Small intestine (tissue), 7 donors: Measurements from ENCODE around the gene KIR2DL1. TPM values are rescaled to one million over a fixed set of nuclear protein-coding genes. Genes with fewer than 3 reads are reported as not detected.
"Not testable (repeated sequence)": the region's sequence is repeated elsewhere in the genome, so short reads cannot be mapped to it uniquely, and the experiment has no call there.

ENCODE experiments used
- DNase-seq, 2 donors: peaks; one replicate each; pipeline versions ENCODE4 v3.0.0 to v3.0.0-alpha.2; 2013
- FAIRE-seq: peaks from 2 replicates; lab custom pipeline; 2012; peaks lifted over from hg19 to GRCh38; lab: Jason Lieb, UNC
- H3K27ac ChIP-seq, 3 donors: one replicate each; pipeline ENCODE4 v1.5.1; 2013; ENCODE audit warnings: low read length in 2 of 3, mild to moderate bottlenecking in 2 of 3, control low read depth in 1 of 3, inconsistent platforms in 1 of 3, low read depth in 1 of 3, moderate library complexity in 1 of 3
- H3K27me3 ChIP-seq, 3 donors: one replicate each; pipeline ENCODE4 v1.6.1; 2013; ENCODE audit warnings: low read length in 3 of 3, inconsistent platforms in 1 of 3; ENCODE audit not compliant: control insufficient read depth in 3 of 3, insufficient read depth in 3 of 3
- H3K36me3 ChIP-seq, 3 donors: one replicate each; pipeline ENCODE4 v1.6.1; 2013; ENCODE audit warnings: low read length in 3 of 3, inconsistent platforms in 1 of 3, low read depth in 1 of 3, mild to moderate bottlenecking in 1 of 3, moderate library complexity in 1 of 3; ENCODE audit not compliant: control insufficient read depth in 3 of 3, insufficient read depth in 2 of 3
- H3K4me1 ChIP-seq, 3 donors: one replicate each; pipeline ENCODE4 v1.6.1; 2013; ENCODE audit warnings: low read length in 2 of 3, inconsistent platforms in 1 of 3, low read depth in 1 of 3, mild to moderate bottlenecking in 1 of 3, moderate library complexity in 1 of 3; ENCODE audit not compliant: control insufficient read depth in 3 of 3, insufficient read depth in 2 of 3
- H3K4me3 ChIP-seq, 3 donors: one replicate each; pipeline ENCODE4 v1.5.1; 2013; ENCODE audit warnings: low read length in 3 of 3, control low read depth in 1 of 3, inconsistent platforms in 1 of 3, low read depth in 1 of 3, mild to moderate bottlenecking in 1 of 3, moderate library complexity in 1 of 3
- H3K9me3 ChIP-seq, 2 donors: one replicate each; pipeline ENCODE4 v1.6.1; 2013; ENCODE audit warnings: low read depth in 1 of 2, low read length in 1 of 2; ENCODE audit not compliant: control insufficient read depth in 2 of 2, insufficient read depth in 1 of 2
- WGBS, 3 donors: extraction: QIAGEN DNeasy Blood & Tissue Kit; methylation state at CpG; one replicate each; pipeline ENCODE4 v1.1.7; 2013; 5-methylcytosine and 5-hydroxymethylcytosine counted together
- polyA plus RNA-seq, 4 donors: library from polyadenylated mRNA; stranded (reverse) in 3 of 4; unstranded in 1 of 4; fragments of 200-250 nt in 3 of 4; fragments of 120-200 nt in 1 of 4; gene quantifications; one replicate each; pipeline versions ENCODE4 v1.2.1 to v1.2.3, GENCODE V29; 2013
- donor health status: healthy with polysubstance abuse.
- donor health status: control.
- donor health status: control.
- donor health status: Bipolar disorder and iron deficiency.
- donor health status: healthy.

The KIR2DL1 gene
- polyA plus RNA-seq, 4 donors: 0.04 to 0.07 TPM; not detected in 2

DNA sequence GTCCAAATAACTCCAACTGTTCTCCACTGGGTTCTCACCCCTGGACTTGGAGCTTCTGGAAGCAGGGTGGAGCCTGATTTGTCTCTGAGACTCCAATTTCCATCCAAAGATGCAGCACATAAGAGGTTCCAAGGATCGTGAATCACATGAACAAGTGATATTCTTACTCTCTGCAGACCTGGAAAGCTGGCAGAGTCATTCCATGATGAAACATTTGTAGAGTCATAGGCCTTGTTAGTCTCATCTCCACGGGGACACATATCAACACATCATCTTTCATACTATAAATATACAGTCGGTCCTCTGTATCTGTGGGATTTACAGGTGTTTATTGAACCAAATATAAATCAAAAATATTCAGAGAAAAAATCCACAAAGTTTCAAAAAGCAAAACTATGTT lies 45.0 kb downstream of the KIR2DL1 start:
- not testable (repeated sequence) for H3K27me3 ChIP-seq, H3K4me3 ChIP-seq, FAIRE-seq, DNase-seq, H3K27ac ChIP-seq, H3K4me1 ChIP-seq, H3K36me3 ChIP-seq
- 60 to 70% (median 63%) methylated on average over 3 of the region's 3 CpGs for WGBS, 3 donors
- peaks cover 0 to 17% of the 10 kb centered on the region in 2 donors for H3K9me3 ChIP-seq

DNA sequence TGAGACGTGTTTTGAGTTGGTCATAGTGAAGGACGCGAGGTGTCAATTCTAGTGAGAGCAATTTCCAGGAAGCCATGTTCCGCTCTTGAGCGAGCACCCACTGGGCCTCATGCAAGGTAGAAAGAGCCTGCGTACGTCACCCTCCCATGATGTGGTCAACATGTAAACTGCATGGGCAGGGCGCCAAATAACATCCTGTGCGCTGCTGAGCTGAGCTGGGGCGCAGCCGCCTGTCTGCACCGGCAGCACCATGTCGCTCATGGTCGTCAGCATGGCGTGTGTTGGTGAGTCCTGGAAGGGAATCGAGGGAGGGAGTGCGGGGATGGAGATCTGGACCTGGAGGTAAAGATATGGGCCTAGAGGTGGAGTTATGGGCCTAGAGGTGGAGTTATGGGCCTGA lies 46.7 kb downstream of the KIR2DL1 start, which contains the start of gene KIR3DL1:
Gene KIR3DL1 (plus strand): TSS at position 218 of the 400 bp plus-strand sequence.
- H3K9me3 ChIP-seq: peaks cover 0 to 15% of the 10 kb centered on the region in 2 donors
- not testable (repeated sequence) for H3K36me3 ChIP-seq, H3K27me3 ChIP-seq, H3K4me3 ChIP-seq, FAIRE-seq, DNase-seq, H3K27ac ChIP-seq, H3K4me1 ChIP-seq
- WGBS, 3 donors: 87 to 94% (median 87%) methylated on average over 15 to 17 of the region's 17 CpGs

DNA sequence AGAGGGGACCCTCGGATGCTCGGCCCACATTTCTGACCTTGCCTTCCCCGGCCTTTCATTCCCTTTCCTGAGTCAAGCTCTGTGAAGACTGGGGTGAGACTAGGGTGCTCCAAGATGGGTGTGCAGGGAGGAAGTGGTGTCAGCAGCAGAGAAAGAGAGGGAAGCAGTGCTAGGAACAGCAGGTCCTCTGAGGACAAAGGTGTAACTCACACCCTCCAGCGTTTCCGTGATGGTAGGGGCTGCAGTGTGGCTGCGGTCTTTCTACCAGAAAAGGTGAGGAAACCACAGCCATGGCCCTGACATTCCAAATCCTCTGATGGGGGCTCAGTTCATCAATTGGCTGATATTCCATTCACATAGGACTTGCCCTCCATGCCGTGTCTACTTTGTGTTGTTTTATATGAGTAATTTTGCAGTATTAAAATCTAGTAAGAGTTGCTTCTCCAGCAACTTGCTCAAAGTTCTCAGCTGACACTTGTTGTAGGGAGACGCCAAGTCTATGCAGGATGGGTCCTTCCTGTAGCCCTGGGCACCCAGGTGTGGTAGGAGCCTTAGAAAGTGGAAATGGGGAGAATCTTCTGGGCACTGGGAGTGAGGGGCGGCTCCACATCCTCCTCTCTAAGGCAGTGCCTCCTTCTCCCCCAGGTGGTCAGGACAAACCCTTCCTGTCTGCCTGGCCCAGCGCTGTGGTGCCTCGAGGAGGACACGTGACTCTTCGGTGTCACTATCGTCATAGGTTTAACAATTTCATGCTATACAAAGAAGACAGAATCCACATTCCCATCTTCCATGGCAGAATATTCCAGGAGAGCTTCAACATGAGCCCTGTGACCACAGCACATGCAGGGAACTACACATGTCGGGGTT lies 48.3 kb downstream of the KIR2DL1 start:
- H3K9me3 ChIP-seq: peaks cover 0 to 8% of the 10 kb centered on the region in 2 donors
- DNase-seq (no peak), FAIRE-seq (no peak)
- peaks cover 0 to 3% (median 0%) of the 10 kb centered on the region in 3 donors for H3K27me3 ChIP-seq
- no peaks in the 10 kb centered on the region for H3K36me3 ChIP-seq
- WGBS, 3 donors: 77 to 82% (median 82%) methylated on average over 15 of the region's 15 CpGs
- H3K4me1 ChIP-seq: no peaks in the 10 kb centered on the region
- no peak overlapping the region for H3K27ac ChIP-seq
- no peak overlapping the region for H3K4me3 ChIP-seq

- H3K4me1 ChIP-seq, H3K9me3 ChIP-seq, H3K27me3 ChIP-seq, H3K36me3 ChIP-seq, H3K4me3 ChIP-seq, H3K27ac ChIP-seq, DNase-seq, FAIRE-seq: not testable (repeated sequence)
- 56 to 81% (median 71%) methylated on average over 4 of the region's 4 CpGs for whole genome bisulfite sequencing, 3 donors
Observed at GRCh38 chr19:54824416-54824815, 54.8 kb downstream of the KIR2DL1 start.

- not testable (repeated sequence) for H3K27ac ChIP-seq, H3K36me3 ChIP-seq, DNase-seq, H3K4me3 ChIP-seq, H3K9me3 ChIP-seq, FAIRE-seq, H3K4me1 ChIP-seq, H3K27me3 ChIP-seq
- 63 to 74% (median 65%) methylated on average over 7 of the region's 7 CpGs for WGBS, 3 donors
Observed at GRCh38 chr19:54825326-54825725, 55.7 kb downstream of the KIR2DL1 start.

DNA sequence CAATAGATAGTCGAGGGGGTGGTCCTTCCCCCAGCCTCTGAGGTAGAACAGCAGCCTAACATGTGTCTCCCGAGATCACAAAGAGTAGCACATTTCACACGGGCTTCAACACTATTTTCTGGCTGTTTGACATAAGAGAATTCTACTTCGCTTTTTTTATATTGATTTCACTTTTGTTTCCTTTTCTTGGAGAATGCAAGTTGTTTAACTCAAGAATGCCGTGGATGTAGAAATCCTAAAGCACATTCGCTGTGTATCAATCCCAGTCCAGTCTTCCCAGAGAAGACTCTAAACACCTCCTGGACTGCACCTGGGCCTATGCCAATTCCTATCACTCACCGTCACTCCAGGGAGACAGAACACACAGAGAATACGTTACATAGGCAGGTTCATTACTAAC lies 58.5 kb downstream of the KIR2DL1 start:
- not testable (repeated sequence) for FAIRE-seq, H3K4me1 ChIP-seq
- WGBS, 3 donors: 67 to 78% (median 71%) methylated on average over 7 to 8 of the region's 8 CpGs

DNA sequence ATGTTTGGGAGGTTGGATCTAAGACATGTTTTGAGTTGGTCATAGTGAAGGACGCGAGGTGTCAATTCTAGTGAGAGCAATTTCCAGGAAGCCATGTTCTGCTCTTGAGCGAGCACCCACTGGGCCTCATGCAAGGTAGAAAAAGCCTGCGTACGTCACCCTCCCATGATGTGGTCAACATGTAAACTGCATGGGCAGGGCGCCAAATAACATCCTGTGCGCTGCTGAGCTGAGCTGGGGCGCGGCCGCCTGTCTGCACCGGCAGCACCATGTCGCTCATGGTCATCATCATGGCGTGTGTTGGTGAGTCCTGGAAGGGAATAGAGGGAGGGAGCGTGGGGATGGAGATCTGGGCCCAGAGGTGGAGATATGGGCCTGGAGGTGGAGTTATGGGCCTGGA lies 62.9 kb downstream of the KIR2DL1 start, which contains the start of gene KIR2DS4:
Gene KIR2DS4 (plus strand): TSS at position 181 of the 400 bp plus-strand sequence.
- WGBS, 3 donors: 88 to 94% (median 93%) methylated on average over 13 to 14 of the region's 14 CpGs
- H3K9me3 ChIP-seq, FAIRE-seq, H3K27me3 ChIP-seq, DNase-seq, H3K4me1 ChIP-seq, H3K4me3 ChIP-seq, H3K36me3 ChIP-seq, H3K27ac ChIP-seq: not testable (repeated sequence)

More for the DNA sequence above, 58.5 kb downstream of the KIR2DL1 start:
- H3K27ac ChIP-seq, DNase-seq, H3K9me3 ChIP-seq, H3K4me3 ChIP-seq, H3K36me3 ChIP-seq, H3K27me3 ChIP-seq: not testable (repeated sequence)
